DMS 273 (cell line): Measurements from ENCODE around the gene POU3F1.
A peak's percentile ranks its signal among the peaks of the same experiment; 100 is the strongest.

Source experiments
- DNase-seq: peaks from one replicate; lab custom pipeline; 2025; ENCODE audit not compliant: unreplicated experiment; lab: John Stamatoyannopoulos, UW

The POU3F1 gene

DNA sequence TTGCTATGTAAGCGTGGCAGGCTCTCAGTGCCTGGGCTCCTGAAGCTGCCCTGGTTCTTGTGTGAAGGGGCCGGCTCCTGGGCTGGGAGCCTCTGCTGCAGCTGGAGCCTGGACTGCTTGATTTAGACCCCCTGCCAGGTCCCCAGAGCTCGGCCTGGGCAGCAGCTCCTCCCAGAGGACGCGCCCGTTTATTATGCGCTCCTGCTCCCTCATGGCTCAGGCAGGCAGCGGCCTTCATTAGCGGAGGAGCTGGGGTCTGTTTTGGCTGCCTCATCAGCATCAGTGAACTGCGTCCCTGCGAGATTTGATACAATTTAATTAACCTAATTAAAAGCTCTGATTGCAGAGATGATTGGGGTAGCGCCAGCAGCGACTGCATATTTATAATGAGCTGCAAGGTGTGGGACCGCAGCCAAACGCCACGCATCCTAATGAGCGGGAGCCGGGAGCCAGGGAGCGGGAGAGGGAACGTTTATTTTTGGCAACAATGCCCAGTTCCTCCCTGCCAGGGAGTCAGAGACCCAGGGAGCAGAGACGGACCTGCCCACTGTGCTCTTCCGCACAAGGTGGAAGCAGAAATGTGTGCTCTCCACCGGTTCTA, 17.4 kb downstream of the POU3F1 start:
- DNase-seq = peak; percentile 100

DNA sequence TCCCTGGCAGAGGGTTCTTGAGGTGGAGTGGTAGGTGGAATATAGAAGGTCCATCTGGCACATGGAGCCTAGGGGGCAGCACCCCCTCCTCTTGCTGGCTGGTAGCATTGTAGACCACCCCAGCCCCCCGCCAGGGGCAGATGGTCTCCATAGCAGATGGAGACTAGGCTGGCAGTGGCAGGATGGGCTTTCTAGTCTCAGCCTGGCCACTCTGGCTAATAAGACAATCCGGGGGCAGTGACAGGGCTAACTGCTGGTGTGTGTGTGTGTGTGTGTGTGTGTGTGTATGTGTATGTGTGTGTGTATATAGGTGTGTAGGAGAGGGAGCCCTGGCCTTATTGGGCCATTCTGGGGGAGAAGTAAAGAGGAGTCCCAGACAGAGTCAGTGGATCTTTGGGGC, 17.9 kb downstream of the POU3F1 start:
- peak; percentile 100 for DNase-seq

DNA sequence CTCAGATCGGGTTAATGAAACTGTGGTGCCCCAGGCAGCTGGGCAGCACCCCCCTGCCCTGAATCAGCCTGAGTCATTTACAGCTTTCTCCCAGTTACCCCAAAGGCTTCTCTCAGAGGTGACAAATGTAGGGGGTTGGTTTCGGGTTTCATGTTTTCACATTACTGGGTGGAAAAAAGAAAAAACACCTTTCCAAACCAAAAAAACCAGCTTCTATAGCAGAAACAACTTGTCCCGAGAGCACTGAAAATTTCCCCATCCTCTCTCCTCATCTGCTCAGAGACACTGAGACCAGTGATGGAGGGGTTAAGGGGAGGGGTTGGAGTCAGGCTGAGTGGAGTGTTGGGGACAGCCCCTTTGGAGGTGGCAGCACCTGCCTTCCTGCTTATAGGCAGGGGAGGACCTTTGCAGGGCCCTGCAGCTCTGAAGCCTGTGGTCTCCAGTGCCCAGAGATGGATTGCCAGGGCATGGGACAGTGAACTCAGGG, 18.4 kb downstream of the POU3F1 start:
- peak; percentile 100 for DNase-seq

DNA sequence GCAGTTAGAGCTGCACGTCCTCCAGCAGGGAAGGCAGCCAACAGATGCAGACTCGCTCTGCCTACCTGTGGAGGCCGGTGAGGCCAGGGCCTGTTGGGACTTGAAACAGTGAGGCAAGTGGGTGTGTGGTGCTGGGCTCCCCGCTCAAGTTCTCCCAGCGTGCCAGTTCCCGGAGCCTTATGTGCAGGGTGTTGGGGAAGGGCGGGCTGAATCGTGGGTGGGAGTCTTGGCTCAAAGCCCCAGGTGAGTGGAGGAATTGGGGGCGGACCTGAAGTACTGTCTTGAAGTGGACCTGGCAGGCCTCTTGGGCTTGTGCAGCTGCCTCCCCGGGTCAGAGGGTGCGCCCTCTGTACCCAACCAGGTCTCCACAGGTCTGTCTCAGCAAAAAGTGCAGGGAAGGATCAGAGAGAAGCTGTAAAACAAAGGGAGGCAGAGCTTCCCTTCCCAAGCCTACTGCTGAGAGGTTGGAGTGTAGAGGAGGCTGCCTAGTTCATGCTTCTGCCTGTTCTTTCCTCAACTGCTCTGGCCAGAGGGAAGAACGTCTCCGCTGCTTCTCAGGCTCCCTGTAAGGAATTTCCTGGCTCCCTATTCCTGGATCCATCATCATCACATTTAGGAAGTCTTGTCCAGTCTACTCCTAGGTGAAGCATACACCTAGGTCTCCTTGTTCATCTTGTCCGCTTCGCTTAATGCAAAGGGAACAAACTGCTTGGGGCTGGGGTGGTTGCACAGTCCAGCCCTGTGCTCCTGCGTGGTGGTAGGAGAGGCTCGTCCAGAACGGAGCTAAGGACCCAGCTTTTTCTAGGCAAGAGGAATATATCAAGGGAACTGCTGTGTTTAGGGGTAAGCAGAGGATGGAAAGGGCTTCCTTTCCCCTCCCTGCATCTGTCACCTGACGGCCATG, 19.1 kb downstream of the POU3F1 start:
- DNase-seq = peak; percentile 99

DNA sequence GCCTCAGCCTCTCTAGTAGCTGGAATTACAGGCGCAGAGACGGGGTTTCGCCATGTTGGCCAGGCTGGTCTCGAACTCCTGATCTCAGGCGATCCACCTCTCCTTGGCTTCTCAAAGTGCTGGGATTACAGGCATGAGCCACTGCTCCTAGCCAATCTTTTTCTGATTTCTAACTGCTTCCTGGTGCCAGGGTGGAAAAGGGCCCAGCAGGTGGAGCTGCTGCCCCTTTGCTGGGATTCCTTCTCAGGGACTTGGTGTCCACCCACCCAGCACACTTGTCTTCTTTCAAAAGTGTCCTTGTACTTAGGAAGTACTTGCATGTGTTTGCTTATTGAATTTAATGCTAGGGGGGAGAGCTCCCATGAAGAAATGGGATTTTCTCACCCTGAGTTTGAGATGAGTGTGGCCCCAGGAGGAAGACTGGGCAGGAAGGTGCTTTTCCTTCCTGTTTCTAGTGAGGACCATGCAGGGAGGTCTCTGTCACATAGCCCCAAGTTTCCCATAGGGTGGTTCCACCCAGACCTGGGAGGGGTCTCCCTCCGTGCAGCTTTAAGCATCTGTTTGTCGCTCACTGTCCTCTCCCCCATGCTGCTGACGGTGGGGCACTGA, 19.9 kb downstream of the POU3F1 start:
- DNase-seq = peak; percentile 100

DNA sequence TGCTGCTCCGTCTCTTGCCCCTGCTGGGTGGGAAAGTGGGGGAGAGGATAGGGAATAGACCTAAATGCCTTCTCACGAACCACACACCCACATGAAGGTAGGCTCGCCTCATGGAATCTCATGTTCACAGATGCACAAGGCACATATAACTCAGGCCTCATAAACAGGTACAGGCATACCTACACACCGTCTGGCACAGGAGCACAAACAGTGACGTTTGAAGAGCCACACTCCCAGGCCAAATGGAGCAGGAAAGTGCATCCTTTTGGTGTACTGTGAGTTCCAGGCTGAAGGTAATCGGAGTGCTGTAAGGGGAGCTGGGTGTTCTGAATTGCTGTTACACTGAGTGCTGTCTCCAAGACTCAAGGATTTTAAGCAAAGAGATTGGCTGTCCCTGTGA, 20.9 kb downstream of the POU3F1 start:
- DNase-seq = no peak

DNA sequence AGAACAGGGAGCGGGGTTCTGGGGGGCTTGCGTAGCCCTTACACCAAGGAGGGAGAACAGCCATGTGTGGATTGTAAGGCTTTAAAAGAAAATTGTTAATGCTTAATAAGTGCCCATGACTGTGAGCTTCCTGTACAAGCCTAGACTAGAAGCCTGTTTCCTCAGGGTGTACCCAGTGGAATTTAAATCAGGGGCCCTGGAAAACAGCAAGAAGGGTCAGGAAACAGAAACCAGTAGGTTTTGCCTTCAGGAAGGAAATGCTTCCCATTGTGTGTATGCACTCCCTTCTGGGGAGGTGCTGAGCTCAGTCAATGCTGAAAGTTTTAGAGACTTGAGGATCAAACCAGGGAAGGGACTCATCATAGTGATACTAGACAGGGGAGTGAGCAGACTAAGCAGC, 21.4 kb downstream of the POU3F1 start:
- no peak for DNase-seq

DNA sequence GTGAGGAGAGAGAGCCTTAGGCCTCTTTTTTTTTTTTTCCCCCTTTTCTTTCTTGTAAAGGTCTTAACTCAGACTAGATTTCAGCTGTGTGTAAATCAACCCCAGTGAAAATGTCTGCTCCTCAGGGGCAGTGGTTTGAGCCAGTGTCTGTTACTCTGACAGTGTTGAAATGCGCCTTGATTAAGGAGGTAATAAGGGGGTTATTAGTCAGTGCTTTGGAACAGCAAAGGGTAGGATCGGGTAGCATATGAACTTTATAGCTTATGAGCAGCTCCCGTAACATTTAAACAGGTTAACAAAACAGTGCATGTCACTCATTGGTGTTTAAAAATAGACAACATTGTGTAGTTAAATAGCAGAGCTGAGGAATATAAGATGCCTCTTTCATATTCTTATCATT, 23.8 kb downstream of the POU3F1 start:
- no peak for DNase-seq

DNA sequence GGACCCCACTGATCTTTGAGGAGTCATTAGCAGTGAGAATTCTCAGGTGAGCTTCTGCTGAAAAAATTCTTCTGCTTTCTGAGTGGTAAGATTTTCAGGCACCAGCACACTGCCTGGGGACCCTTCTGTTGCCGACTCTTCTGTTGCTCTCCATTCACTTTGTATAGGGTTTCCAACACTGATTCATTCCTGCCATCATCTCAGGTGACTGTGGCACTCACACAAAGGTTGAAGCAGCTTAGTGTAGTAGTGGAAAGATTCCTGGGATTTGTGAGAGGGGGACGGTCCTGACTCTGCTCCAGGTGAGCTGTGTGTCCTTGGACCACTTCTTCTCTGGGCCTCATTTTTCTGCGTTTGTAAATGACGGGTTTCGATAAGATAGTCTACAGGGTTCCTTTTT, 24.6 kb downstream of the POU3F1 start:
- DNase-seq = no peak

DNA sequence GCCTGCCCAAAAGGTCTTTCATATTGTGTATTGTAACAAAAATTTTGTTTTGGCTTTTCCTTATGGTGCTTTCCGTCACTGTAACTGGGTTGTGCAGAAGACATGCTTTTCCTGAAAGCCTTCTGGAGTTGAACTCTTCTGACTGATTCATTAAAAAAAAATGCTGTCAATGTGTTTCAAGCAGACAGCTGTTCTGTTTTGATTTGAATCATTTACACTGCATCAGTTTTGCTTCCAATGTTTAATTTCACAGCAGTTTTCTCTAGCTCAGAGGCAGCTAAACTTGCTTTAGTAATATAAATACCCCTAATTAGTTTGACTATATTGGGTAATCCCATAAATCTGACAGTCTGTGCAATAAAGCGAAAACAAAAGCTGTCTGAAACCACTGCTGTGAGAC, 26.2 kb downstream of the POU3F1 start:
- no peak for DNase-seq

DNA sequence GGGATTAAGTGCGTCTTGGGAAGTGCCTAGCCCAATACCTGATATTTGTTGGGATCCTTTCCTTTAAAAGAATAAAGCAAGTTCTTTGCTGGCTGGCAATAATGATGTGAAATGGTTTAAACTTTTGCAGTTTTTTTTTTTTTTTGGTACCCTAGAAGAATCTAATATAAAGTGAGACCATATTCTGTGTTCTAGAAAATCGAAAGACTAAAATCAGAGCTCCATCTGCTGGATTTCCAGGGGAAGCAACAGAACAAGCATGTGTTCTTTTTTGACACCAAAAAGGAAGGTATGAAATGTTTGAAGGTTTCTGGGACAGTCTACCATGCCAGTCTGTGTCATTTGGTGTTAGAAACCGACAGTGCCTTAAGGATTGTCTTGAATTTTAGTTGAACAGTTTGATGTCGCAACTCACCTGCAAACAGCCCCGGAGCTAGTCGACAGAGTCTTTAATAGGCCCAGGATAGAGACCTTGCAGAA, 27.7 kb downstream of the POU3F1 start:
- DNase-seq = peak; percentile 99

DNA sequence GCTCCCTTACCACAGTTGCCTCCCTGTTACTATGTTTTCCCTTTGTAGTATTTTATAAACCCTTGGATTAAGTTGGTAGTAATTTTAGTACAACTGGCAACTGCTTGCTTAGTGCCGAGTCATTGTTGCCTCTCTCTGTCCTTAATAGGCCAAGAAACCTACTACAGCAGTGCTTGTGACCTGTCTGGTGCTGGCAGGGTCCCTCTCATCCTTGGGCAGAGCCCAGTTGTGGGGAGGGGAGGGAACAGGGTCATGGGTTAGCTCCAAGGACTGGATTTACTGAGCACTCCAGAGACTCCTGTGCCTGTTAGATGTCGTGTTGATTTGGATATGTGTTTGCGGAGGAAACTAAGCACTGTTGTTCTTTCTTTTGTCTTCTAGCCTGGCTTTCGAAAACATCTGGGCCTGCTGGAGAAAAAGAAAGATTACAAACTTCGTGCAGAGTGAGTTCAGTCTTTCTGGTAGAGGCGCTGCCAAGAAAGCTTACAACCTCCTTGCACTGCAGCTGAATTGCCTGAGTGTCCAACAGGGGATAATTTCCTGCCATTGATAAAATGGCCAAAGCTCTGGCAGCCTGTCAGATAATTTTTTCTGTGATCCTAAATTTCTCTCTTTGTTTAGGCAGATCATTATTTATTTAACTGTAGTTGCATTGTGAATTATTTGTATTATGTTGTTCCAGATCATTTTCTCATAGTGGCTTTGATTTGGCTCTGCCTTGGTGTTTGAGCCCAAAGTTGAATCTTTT, 30.4 kb downstream of the POU3F1 start:
- no peak for DNase-seq

DNA sequence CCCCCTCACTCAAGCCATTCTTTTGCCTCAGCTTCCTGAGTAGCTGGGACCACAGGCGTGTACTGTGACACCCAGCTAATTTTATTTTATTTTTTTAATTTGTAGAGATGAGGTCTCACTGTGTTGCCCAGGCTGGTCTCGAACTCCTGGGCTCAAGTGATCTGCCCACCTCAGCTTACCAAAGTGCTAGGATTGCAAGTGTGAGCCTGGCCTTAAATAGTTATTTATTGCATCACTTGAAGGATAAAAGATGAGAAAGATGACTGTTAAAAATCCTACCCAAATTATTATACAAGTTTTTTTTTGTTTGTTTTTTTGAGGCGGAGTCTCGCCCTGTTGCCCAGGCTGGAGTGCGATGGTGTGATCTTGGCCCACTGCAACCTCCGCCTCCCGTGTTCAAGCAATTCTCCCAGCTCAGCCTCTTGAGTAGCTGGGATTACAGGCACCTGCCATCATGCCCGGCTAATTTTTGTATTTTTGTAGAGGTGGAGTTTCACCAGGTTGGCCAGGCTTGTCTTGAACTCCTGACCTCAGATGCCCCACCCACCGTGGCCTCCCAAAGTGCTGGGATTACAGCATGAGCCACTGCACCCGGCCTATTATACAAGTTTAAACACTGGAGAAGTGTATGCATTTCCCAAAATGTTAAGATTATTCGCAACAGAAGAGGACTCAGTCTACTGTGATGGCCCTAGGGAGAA, 31.7 kb downstream of the POU3F1 start:
- DNase-seq = no peak

DNA sequence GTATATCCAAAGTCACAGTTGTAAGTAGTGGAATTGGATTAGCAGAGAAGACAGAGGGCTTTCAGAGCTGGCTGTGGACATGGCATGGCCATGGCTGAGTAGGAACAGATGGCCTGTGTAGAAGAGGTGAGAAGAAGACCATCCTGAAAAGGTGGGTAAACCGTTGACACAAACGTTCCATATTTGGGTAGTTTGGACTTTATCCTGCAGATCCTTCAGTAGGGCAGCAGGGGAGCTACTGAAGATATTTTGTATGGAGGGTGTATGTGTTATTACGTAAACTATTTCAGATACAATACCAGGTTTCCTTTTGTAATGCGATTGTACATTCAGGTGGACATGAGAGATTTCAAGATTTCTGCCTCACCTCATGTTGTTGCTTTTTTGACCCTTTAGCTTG, 32.4 kb downstream of the POU3F1 start:
- DNase-seq = peak; percentile 95

DNA sequence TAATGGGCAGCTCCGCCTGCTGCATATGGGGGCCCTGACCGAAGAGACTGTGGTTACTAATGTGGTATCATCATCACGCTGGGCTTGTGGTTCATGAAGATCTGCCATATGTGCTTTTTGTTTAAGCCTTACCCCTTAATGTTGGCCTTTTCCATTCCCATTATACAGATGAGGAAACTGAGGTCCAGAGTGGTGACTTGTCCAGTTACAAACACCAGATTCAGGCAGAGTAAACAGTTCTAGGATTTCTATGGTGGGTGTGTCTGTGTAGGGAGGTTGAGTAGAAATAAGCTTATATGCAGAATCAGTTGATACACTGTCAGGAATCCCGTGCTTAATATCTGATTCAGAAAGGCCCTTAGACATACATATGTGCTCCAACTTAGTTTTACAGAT, 33.4 kb downstream of the POU3F1 start:
- DNase-seq = no peak

DNA sequence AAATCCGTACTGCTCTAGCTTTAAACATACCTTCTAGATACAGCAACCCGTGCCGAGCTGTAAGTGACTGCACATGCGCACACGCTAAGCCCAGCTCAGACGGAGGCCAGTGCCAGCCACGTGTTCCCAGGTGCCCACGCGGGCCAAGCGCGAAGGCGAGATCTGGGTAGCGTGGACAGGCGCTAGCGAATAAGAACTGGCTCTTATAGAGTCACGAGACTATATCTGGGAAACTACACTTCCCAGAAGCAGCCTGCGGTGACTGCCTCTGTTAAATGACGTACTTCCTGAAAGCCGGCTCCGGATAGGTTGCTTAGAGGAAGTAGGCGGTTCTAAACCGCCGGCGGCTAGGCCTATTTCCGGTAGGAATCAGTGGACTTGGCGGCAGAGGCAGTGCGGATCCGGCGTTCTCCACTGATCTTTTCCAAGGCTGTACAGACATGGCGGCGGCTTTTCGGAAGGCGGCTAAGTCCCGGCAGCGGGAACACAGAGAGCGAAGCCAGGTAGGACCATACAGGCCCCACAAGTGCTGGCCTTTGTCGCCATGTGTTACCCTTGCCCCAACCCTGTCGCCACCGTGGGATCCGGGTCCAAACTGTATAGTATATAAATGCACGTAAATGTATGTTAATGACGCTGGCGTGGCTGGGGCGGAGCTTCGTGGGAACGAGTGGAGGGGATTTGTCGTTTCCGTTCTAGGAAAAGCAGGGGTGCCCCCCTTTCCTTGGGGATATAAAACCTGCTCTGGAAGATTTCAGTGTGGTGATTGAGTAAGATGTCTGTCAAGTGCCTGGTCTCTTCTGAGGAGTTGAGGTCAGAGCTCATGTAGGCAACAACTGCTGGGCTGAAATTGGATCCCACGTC, 34.0 kb downstream of the POU3F1 start, which contains the start of gene UTP11:
TSS of gene UTP11 (plus strand) at position 372 of the 864 bp plus-strand sequence. CDS start at position 441, 69 bp downstream.
- peak; percentile 100 for DNase-seq

DNA sequence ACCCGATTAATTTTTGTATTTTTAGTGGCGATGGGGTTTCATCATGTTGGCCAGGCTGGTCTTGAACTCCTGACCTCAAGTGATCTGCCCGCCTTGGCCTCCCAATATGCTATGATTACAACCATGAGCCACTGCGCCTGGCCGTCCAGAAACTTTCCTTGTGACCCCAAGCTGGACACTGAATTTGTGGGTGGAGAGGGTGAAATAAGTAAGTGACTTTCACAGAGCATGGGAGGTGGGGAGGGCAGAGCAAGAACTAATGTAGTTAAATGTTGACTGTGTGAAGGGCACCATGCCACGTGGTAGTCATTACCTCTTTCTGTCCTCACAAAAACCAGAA, 36.8 kb downstream of the POU3F1 start:
- DNase-seq = no peak

DNA sequence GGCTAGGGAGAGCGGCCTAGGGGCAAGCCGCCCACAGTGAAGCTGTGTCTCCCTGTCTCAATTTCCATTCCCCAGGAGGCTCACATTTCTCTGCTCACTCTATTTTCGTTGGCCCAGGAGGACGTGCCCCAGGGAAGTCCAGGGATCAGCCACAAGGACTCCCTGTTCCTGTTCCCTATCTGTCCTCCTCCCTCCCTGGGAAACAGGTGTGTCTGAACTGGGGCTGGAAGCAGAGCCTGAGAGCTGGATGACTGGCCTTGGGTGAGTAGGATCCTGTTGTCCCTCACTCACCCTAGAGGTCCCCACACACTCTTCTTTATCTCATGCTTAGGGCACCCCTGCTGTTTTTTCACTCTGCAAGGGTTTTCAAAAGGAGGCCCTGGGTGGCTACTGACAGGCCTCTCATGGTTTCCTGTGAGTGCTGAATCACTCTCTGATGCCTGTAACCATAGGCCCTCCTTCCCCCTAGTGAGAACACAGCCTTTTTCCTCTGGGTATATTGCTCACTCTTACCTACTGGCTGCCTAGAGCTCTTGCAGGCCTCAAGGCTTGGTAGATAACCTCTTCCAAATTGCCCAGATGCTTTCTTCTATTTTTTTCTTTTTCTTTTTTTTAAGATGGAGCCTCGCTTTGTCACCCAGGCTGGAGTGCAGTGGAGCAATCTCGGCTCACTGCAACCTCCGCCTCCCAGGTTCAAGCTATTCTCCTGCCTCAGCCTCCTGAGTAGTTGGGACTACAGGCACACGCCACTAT, 37.3 kb downstream of the POU3F1 start:
- DNase-seq = no peak
